Measurements from ENCODE around the gene PPP1R1A.

PPP1R1A gene, protein sequence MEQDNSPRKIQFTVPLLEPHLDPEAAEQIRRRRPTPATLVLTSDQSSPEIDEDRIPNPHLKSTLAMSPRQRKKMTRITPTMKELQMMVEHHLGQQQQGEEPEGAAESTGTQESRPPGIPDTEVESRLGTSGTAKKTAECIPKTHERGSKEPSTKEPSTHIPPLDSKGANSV

GRCh38 chr12:54588110-54588889, at the start of gene PPP1R1A:
Gene PPP1R1A, minus strand, starts transcription at chr12:54588659. Its CDS starts 171 bp downstream, at chr12:54588488.
- TF ChIP-seq GATA2 (IDR thresholded peaks at IDR 0.05; ENCODE audit: low read depth, low read length): no peak
- no peak for TF ChIP-seq GATA3 (IDR thresholded peaks at IDR 0.05; ENCODE audit: low read depth, low read length)

GRCh38 chr12:54634795-54635194, 46.3 kb upstream of the PPP1R1A start, which contains the start of gene LACRT:
Gene LACRT, minus strand, starts transcription at chr12:54634895. Its CDS starts 54 bp downstream, at chr12:54634841.
- no peak for TF ChIP-seq GATA3 (IDR thresholded peaks at IDR 0.05; ENCODE audit: low read depth, low read length)
- no peak for TF ChIP-seq GATA2 (IDR thresholded peaks at IDR 0.05; ENCODE audit: low read depth, low read length)

DNA sequence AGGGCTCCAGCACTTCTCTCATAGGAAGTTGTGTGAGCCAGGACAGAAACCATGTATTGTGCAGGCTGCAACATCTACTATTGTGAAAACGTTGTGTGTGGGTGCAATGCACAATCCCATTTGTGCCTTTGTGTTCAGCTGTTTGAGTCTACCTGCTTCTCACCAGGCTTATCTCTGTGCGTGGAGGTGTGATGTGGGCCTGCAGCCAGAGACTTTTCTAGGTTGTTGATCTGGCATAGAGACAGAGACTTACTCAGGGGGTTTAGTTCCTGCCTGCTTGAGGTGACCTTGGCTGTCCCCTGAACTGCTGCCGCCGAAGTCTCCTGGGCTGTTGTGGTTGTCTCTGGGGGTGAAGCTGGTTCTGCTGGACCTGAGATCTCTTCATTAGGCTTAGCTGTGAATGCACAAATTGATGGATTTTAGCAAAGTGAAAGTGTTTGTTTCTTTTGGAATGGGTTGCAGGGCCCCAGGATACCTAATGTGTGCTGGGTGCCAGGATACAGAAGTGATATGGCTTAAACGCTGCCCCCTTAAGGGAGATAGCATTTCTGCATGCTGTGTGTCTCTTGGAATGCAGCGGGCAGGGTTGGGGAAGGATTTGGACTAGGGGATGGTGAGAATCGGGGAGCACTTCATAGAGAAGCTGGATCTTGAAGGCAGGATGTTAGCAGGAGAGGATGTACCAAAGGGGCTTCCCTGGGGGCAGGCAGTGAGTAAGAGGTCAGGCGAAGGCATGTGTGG, 43.7 kb upstream of the PPP1R1A start:
- TF ChIP-seq GATA2 (IDR thresholded peaks at IDR 0.05; ENCODE audit: low read depth, low read length) (no peak), GATA3 (IDR thresholded peaks at IDR 0.05; ENCODE audit: low read depth, low read length) (no peak)

- TF ChIP-seq GATA3 (IDR thresholded peaks at IDR 0.05; ENCODE audit: low read depth, low read length) (no peak), GATA2 (IDR thresholded peaks at IDR 0.05; ENCODE audit: low read depth, low read length) (no peak)
These were observed 43.1 kb upstream of the PPP1R1A start for GRCh38 chr12:54631551-54631950.

- TF ChIP-seq GATA3 (IDR thresholded peaks at IDR 0.05; ENCODE audit: low read depth, low read length): no peak
- no peak for TF ChIP-seq GATA2 (IDR thresholded peaks at IDR 0.05; ENCODE audit: low read depth, low read length)
These were observed 41.5 kb upstream of the PPP1R1A start for GRCh38 chr12:54629925-54630324.

GRCh38 chr12:54628186-54628846, 39.9 kb upstream of the PPP1R1A start:
- TF ChIP-seq GATA3 (IDR thresholded peaks at IDR 0.05; ENCODE audit: low read depth, low read length): no peak
- TF ChIP-seq GATA2 (IDR thresholded peaks at IDR 0.05; ENCODE audit: low read depth, low read length): no peak

DNA sequence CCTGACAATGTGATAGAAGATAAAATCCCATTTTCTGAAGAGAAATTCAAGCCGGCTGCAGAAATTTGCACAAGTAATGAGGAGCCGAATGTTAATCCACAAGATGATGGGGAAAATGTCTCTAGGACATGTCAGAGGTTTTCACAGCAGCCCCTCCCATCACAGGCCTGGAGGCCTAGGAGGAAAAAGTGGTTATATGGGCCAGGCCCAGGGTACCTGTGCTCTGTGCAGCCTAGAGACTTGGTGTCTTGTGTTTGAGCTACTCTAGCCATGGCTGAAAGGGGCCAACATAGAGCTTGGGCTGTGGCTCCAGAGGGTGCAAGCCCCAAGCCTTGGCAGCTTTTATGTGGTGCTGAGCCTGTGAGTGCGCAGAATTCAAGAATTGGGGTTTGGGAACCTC, 38.8 kb upstream of the PPP1R1A start:
- TF ChIP-seq GATA3 (IDR thresholded peaks at IDR 0.05; ENCODE audit: low read depth, low read length) (no peak), GATA2 (IDR thresholded peaks at IDR 0.05; ENCODE audit: low read depth, low read length) (no peak)

DNA sequence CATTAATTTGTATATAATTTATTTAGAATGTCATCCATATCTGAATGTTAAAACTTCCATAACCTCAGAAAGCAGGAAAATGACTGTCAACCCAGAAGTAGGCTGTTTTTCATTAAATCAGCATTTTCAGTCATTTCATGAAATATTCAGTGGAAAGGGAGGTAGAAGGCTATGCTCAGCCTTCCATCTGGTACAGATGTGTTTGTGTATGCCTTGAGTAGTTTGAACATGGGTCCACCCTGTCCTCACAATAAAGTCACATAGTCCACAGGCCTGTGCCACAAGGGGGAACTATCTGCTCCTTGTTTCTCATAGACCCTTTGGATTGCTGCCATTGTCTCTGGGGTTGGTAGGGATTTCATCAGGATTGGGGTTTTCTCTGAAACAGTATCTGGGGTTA, 37.1 kb upstream of the PPP1R1A start:
- TF ChIP-seq GATA3 (IDR thresholded peaks at IDR 0.05; ENCODE audit: low read depth, low read length): no peak
- no peak for TF ChIP-seq GATA2 (IDR thresholded peaks at IDR 0.05; ENCODE audit: low read depth, low read length)

DNA sequence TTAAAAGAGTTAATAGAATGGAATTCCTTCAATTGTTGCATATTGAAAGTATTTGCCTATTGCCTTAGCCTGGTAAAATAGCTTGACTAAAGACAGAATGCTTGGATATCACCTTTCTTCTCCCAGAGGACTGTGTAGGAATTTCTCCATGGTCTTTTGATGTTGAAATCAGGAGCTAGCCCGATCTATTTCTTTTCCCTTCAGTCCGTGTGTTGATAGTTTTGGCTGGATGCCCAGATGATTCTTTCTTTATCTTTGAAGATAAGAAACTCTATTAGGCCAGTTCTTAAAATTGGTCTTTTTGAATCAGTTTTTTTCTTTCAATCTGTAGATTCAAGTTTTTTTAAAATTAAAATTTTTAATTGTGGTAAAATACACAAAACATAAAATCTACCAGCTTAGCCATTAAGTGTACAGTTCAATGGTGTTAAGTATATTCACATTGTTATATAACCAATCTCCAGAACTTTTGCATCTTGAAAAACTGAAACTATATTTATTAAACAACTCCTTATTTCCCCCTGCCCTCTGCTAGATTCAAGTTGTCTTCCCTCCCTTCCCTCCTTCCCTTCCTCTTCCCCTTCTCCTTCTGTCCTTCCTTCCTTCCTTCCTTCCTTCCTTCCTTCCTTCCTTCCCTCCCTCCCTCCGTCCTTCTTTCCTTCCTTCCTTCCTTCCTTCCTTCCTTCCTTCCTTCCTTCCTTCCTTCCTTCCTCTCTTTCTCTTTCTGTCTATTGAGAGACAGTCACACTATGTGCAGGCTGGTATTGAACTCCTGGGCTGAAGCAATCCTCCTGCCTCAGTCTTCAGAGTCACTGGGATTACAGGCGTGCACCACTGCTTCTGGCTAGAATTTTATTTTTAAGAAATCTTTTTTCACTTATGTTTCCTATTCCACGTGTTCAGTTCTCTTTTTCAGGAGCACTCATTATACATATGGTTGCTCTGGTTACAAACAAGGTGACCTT, 36.1 kb upstream of the PPP1R1A start:
- no peak for TF ChIP-seq GATA3 (IDR thresholded peaks at IDR 0.05; ENCODE audit: low read depth, low read length)
- TF ChIP-seq GATA2 (IDR thresholded peaks at IDR 0.05; ENCODE audit: low read depth, low read length): no peak

DNA sequence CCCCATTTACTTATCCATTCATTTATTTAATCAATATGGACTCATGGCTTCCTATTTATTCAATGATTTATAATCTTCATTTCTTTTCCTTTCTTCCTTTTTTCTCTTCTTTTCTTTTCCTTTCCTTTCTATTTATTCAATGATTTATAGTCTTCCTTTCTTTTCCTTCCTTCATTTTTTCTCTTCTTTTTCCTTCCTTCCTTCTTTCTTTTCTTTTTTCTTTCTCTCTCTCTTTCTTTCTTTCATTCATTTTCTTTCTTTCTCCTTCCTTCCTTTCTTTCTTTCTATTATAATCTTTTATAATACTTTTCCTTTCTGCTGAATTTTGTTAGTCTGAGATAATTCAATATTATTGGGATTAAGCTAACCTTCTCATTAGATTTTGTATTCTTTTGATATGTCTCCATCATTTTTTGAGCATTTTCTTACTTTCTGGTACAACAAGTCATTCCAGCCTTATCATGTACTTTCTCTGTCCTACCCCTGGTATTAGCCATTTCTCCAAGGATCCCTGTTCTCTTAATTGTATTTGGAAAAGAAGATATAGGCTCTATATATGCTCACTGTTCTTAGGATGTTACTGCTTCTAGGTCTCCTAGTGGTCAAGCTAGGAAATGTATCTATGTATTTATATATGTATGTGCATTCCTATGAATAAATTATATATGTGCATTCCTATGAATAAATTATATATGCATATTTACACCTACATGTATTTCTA, 34.2 kb upstream of the PPP1R1A start:
- TF ChIP-seq GATA3 (IDR thresholded peaks at IDR 0.05; ENCODE audit: low read depth, low read length) (no peak), GATA2 (IDR thresholded peaks at IDR 0.05; ENCODE audit: low read depth, low read length) (no peak)

DNA sequence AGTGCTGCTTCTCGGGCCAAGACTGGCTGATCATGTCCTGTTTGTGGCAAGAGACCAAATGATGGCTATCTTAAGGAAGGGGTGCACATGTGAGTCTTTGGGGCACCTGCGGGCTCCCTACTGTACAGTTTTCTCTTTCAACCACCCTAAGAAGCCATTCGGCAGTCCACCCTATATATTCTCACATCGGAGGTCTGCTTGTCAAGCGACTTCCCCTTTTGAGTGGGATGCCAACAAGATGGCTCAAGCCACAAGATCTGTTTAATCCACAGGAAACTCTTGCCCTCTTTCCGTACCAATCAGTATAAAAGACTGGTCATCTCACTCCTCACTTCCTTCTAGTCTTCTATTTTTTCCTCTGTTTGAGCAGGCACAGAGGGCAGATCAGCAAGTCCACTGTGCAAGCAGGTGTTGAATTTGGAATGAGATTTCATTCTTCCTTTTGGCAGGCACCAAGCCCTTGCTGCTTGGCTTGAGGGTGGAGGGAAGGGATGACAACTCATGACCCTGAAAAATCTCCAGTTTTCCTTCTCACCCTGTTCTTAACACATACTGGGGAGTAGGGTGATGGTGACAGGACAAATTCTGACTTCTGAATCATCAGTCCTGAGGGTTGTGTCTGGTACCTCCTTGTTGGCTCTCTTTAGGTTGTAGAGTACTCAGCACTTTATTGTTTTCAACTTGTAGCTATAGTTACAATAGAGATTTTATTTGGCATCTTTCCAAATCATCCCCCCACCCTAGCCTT, 28.6 kb upstream of the PPP1R1A start:
- TF ChIP-seq GATA3 (IDR thresholded peaks at IDR 0.05; ENCODE audit: low read depth, low read length) (no peak), GATA2 (IDR thresholded peaks at IDR 0.05; ENCODE audit: low read depth, low read length) (no peak)
